GM19455 (cell line): ENCODE data around the gene EIF4G1.
A peak's percentile ranks its signal among the peaks of the same experiment; 100 is the strongest.

ENCODE experiments used
- ATAC-seq: cut with Tn5 transposase; IDR thresholded peaks from one replicate; pipeline ENCODE4 v1.9.1; 2021; ENCODE audit not compliant: unreplicated experiment

EIF4G1 gene

GRCh38 chr3:184300378-184300720, 14.1 kb upstream of the EIF4G1 start:
- no peak for ATAC-seq

- ATAC-seq = no peak
These were observed 8.8 kb upstream of the EIF4G1 start for GRCh38 chr3:184305577-184305976.

DNA sequence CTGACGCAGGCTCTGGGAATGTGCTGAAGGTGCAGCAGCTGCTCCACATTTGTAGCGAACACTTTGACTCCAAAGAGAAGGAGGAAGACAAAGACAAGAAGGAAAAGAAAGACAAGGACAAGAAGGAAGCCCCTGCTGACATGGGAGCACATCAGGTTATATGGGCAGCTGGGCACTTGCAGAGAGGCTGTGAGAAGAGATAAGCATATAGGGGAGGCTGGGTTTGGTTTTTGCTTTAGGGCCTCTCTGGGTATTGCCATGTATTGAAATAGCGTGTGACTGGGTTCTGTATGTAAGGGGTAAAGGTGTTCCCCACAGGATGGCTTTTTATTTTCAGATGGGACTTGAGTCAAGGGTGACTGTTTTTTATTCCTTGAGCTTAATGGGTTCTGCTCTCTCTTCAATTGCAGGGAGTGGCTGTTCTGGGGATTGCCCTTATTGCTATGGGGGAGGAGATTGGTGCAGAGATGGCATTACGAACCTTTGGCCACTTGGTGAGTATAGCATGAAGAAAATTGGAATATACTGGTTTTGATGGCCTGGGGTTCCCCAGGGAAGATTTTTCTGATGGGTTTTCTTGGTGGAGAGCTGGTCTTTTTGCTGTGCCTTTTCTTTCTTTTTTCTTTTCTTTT, 7.9 kb upstream of the EIF4G1 start:
- ATAC-seq = no peak

- no peak for ATAC-seq
These were observed 6.5 kb upstream of the EIF4G1 start for GRCh38 chr3:184307915-184308314.

GRCh38 chr3:184308744-184309143, 5.7 kb upstream of the EIF4G1 start:
- no peak for ATAC-seq

GRCh38 chr3:184311633-184312032, 2.8 kb upstream of the EIF4G1 start:
- ATAC-seq = no peak

DNA sequence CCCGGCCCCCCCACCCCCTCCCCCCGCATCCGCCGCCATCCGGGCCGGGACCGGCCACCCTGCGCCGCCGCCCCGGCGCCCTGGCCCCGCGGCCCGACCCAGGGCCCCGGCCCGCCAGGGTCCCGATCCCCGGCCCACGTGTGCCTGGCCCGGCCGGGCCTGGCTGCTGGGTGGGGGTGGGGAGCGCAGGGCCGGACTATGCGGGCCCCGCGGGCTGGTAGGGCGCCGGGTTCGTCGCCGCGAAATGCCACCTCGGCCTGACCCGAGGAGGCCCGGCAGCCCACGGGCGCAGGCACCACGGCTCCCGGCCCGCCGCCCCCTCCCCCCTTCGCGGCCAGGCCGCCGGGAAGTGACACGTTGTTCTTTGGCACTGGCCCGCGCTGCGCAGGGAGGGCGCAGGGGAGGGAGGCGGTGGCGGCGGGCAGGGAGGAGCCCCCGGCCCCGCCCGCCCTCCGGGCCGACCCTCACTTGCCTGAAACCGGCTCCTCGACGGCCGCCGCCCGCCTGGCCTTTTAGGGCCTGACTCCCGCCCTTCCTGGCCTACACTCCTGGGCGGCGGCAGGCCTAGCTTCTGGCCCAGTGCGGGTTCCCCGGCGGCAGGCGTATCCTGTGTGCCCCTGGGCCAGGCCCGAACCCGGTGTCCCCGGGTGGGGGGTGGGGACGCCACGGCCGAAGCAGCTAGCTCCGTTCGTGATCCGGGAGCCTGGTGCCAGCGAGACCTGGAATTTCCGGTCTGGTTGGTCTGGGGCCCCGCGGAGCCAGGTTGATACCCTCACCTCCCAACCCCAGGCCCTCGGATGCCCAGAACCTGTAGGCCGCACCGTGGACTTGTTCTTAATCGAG, 515 bp downstream of the EIF4G1 start:
- peak; percentile 50 for ATAC-seq

DNA sequence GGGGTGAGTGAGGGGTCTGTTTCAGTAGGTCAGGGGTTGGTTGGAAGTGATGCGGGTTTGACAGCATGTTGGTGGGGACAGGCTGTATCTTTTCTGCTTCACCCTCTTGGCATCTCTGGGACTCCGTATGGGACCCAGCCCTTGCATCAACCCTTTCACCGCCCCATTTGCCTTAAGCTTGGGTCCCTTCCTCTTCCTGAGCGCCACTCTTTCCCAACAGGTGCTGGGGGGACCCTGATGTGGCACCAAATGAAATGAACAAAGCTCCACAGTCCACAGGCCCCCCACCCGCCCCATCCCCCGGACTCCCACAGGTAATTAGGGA, 1.1 kb downstream of the EIF4G1 start:
- ATAC-seq = peak; percentile 2

- ATAC-seq = no peak
These were observed 1.7 kb downstream of the EIF4G1 start for GRCh38 chr3:184315871-184316661.

DNA sequence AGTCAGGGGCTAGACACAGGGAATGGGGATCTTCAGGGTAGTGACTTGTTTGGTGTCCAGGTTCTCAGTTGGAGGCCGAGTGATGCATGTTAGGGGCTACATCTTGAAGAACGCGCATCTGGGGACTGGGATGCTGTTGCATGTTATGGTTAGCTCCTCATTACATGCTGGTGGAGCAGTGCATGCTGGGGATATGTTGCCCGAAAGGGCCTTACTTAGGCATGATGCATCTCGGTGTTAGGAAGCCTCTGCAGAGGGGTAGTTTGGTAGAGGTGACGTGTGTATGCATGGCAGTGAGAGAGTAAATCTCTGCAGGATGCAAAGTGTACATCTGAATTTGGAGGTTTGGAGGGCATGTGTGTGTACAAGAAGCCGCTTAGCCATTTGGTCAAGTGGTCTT, 2.4 kb downstream of the EIF4G1 start:
- no peak for ATAC-seq

DNA sequence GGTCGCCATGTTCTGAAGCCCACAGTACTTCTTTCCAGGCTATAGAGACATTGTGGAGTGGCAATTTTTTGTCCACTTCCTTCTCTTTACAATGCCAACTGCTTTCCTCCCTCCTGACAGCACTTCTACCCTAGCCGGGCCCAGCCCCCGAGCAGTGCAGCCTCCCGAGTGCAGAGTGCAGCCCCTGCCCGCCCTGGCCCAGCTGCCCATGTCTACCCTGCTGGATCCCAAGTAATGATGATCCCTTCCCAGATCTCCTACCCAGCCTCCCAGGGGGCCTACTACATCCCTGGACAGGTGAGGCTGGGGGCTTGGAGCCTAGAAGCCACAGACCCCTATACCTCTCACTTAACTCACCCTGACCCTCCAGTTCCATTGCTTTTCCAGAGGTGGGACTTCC, 2.8 kb downstream of the EIF4G1 start:
- no peak for ATAC-seq

- ATAC-seq = no peak
These were observed 5.7 kb downstream of the EIF4G1 start for GRCh38 chr3:184320104-184320445.

GRCh38 chr3:184321666-184322065, 7.3 kb downstream of the EIF4G1 start:
- ATAC-seq = no peak

GRCh38 chr3:184322731-184323487, 8.5 kb downstream of the EIF4G1 start:
- ATAC-seq = no peak

DNA sequence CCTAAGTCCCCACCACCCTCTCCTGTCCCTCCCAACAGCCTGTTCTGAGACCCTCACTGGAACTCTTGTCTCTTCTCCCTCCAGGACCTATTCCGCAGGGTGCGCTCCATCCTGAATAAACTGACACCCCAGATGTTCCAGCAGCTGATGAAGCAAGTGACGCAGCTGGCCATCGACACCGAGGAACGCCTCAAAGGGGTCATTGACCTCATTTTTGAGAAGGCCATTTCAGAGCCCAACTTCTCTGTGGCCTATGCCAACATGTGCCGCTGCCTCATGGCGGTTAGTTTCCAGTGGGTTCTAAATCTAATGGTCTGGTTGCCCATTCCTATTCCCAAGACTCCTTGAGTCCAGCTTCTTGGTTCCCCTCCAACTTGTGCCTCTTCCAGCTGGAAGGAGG, 9.3 kb downstream of the EIF4G1 start:
- ATAC-seq = no peak

- no peak for ATAC-seq
These were observed 10.9 kb downstream of the EIF4G1 start for GRCh38 chr3:184325269-184325668.

- ATAC-seq = no peak
These were observed 11.4 kb downstream of the EIF4G1 start for GRCh38 chr3:184325715-184326369.

DNA sequence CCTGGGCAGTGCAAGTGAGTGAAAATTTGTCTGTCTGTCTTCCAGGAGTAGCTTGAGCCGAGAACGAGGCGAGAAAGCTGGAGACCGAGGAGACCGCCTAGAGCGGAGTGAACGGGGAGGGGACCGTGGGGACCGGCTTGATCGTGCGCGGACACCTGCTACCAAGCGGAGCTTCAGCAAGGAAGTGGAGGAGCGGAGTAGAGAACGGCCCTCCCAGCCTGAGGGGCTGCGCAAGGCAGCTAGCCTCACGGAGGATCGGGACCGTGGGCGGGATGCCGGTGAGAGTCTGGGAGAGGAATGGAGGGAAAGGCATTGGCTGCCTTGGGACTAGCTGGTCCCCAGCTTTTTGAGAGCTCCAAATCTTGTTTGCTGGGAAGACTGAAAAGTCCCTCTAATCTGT, 12.8 kb downstream of the EIF4G1 start:
- ATAC-seq = no peak

DNA sequence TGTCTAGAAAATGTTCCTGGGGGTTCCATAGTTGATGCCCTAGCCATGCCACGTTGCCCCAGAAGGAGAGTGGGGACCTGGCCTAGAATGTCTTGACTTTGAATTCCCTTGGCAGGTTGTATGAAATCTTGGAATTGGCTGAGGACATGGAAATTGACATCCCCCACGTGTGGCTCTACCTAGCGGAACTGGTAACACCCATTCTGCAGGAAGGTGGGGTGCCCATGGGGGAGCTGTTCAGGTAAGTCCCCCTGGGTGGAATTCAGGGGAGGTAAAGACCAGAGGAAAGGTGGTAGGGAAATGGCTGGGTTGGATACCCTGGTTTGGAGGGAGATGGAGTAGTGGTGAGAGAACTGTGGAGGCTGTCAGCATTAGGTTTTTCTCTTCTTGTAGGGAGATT, 14.1 kb downstream of the EIF4G1 start:
- no peak for ATAC-seq

- no peak for ATAC-seq
These were observed 18.1 kb downstream of the EIF4G1 start for GRCh38 chr3:184332370-184333090.
